HL-60/S4 (cell line): ENCODE data around the gene CERS5.
"Not testable (repeated sequence)": the region's sequence is repeated elsewhere in the genome, so short reads cannot be mapped to it uniquely, and the experiment has no call there.

Source experiments
- in situ Hi-C: fragments of 300-500 bp; cut with MboI; formaldehyde crosslinking; loops from 2 replicates; pipeline ENCODE4 v1.14.3; 2022; ENCODE audit warnings: low sequenced_read_pairs

CERS5 gene

GRCh38 chr12:50187084-50187900 is 20.1 kb upstream of the CERS5 start:
- in situ Hi-C loops: no loop called here

DNA sequence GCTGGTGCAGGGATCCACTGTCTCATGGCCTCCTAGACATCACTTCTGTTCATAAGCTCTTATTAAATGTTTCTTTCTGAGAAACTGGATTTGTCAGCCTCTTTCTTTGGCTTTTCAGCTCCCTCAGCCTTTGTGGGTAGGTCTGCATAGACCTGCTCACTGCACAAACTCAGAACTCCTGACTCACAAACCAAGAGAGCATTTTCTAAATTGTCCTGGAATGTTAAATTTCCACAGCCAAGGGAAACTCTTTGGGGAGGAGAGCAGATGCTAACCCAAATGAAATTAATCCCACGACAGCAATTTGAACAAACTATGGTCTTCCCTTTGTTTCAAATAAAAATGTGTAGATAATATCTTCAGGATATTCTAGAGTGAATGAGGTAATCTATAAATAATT is 19.5 kb upstream of the CERS5 start:
- in situ Hi-C loops: no loop called here

- in situ Hi-C loops: no loop called here
Observed at GRCh38 chr12:50185970-50186663, 18.9 kb upstream of the CERS5 start.

GRCh38 chr12:50185301-50185895 is 18.2 kb upstream of the CERS5 start:
- in situ Hi-C loops: no loop called here

DNA sequence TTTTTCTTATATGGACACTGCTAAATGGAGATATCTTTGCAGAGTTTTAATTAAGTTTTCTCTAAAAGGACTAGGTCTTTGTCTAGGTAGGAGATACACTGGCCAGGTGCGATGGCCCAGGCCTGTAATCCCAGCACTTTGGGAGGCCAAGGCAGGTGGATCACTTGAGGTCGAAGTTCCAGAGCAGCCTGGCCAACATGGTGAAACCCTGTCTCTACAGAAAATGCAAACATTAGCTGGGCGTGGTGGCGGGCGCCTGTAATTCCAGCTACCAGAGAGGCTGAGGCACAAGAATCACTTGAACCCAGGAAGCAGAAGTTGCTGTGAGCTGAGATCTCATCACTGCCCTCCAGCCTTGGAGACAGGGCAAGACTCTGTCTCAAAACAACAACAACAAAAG is 17.1 kb upstream of the CERS5 start:
- in situ Hi-C loops: no loop called here

DNA sequence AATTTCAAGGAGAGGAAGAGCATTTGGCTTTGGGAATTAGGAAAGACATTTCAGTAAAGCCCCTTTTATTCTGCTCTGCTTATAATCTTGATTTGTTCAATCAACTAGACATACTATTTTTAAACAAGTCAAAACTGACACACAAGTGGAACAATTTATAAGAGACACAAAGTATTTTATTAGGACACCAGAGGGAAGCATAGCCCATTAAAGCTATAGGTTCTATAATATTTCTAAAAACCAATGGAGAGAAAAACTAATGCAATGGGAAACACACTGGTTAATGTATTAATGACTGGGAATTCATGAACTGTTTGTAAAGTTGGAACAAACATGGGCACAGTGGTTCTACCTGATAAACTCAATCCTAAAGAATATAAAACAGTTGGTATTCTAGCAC is 15.3 kb upstream of the CERS5 start:
- in situ Hi-C loops: no loop called here

GRCh38 chr12:50181691-50182090 is 14.5 kb upstream of the CERS5 start:
- in situ Hi-C loops: no loop called here

DNA sequence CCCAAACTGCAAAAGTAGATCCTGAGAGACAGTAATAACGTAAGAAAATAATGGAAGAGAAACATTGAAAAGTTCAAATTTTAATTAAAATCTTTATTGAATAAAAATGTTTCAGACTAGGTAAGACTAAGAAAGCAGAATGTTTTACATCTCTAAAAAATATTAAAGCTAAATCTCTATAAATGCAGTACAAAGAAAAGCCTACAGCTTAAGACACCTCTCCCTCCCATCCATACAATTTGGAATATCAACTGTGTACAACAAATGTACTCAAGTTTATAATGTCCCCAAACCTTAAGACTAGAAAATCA is 8.5 kb upstream of the CERS5 start:
- in situ Hi-C loops: loop anchor here (10.0 kb wide), 1 partner anchor 101 kb away; no protein-coding TSS in a partner anchor

DNA sequence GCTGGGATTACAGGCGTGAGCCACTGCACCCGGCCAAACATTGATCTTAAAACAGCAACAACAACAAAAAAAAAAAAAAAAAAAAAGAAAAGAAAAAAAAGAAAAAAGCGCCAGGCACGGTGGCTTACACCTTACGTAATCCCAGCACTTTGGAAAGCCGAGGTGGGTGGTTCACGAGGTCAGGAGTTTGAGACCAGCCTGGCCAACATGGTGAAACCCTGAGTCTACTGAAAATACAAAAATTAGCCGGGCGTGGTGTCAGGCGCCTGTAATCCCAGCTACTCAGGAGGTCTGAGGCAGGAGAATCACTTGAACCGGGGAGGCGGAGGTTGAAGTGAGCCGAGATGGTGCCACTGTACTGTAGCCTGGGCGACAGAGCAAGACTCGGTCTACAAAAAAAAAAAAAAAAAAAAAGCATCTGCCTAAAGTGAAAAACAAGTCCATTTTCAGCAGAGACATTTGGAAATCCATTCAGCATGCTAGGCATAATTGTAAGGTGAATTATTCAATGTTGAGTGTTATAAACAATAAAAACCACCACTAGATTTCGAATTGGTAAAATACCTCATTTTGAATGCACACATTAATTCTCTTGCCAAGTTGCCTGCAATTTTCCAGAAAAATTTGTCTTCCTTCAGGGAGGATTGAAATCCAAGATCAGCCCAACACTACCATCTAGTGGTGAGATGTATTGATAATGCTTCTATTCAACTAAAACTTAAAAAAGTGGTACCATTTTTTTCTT is 8.0 kb upstream of the CERS5 start:
- in situ Hi-C loops: loop anchor here (5.0 to 10.0 kb wide), 2 partner anchors 100 to 208 kb away; no protein-coding TSS in a partner anchor

DNA sequence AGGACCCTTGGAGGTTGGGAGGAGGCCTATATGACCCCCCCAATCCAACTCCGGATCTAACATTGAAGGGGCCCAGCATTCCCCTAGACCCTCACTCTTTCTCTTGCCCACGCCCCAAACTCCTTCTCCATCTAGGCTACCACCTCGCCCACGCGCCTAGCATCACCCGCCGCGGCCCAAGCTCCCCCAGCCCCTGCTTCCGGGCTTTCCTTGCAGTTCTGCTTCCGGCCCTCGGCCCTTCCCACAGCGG is 445 bp downstream of the CERS5 start:
- in situ Hi-C loops: no loop called here

GRCh38 chr12:50164963-50165362 is 2.2 kb downstream of the CERS5 start:
- in situ Hi-C loops: no loop called here

DNA sequence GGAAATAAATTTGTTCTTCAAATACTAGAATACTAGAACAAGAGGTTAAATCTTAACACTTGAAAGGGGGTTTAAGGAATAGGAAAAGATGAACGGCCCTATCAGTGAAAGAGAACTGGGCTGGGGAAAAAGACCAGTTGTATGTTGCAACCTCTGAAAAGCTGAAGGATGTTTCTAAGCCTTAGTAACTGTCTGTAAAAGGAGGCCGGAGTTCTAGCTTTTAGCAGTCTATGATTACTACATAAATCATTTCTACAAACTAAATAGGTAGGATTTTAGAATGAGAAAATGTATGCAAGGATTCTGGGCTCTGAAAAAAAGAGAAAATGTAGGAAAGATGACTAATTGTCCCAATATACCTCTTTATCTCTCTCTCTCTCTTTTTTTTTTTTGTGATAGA is 4.9 kb downstream of the CERS5 start:
- in situ Hi-C loops: no loop called here

GRCh38 chr12:50160643-50161042 is 6.5 kb downstream of the CERS5 start:
- in situ Hi-C loops: no loop called here

DNA sequence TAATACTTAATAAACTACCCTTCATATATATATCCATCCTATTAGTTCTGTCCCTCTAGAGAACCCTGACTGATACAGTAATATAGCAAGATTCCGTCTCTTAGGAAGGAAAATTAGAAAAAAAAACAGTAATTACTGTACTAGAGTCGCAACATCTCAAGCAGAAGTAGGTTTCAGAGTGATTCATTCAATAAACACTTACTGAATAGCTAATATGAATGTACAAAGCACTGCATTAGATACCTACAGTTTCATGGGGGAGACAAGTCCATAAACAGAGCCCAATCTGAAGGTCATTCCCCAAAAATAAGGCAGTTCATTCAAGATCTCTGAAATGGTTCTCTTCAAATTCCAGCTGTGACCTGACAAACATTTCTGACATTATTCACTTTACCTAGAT is 9.9 kb downstream of the CERS5 start:
- in situ Hi-C loops: no loop called here

DNA sequence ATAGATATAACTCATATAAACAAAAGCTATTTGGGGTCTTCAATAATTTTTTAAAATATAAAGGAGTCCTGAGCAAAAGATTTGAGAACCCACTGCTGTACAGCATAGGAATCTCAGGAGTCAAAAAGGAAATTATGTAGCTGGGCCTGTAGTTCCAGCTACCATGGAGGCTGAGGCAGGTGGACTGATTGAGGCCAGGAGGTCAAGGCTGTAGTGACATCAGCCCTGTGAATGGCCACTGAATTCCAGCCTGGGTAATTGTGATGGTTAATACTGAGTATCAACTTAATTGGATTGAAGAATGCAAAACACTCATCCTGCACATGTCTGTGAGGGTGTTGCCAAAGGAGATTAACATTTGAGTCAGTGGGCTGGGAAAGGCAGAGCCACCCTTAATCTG is 10.5 kb downstream of the CERS5 start:
- in situ Hi-C loops: no loop called here

DNA sequence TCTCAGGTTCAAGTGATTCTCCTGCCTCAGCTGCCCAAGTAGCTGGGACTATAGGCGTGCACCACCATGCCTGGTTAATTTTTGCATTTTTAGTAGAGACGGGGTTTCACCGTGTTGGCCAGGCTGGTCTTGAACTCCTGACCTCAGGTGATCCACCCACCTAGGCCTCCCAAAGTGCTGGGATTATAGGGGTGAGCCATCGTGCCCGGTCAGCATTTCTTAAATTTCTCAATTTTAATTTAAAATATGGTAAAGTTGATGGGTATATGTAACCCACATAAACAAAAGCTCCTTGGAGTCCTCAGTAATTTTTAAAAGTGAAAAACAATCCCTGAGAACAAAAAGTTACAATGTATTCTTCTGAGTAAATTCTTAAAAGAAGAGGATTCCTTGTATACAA is 12.2 kb downstream of the CERS5 start:
- in situ Hi-C loops: not testable (repeated sequence)

DNA sequence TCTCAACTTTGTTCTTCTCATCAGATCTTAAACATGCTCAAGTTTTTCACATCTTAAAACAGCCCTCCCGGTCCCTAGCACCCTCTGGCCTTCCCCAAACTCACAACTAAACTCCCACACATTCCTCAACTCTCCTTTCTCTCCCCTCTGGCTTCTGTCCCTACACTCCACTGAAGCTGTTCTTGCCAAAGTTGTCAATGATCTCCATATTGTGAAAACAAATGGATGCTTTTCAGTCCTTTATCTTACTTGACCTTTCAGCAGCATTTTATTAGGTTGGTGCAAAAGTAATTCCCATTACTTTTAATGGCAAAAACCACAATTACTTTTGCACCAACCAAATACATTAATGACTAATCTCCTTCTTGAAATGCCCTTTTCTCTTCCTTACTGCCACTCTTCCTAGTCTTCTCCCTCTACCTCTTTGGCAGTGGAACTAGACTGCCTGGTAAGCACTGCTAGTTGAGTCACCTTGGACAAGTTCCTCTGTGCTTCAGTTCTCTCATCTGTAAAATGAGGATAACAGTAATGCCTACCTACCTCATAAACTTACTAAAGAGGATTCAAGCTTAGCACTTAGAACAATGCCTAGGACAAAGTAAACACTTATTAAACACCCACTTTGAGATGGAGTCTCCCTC is 16.0 kb downstream of the CERS5 start:
- in situ Hi-C loops: no loop called here

- in situ Hi-C loops: no loop called here
Observed at GRCh38 chr12:50149311-50149710, 17.9 kb downstream of the CERS5 start.

- in situ Hi-C loops: not testable (repeated sequence)
Observed at GRCh38 chr12:50148011-50148410, 19.2 kb downstream of the CERS5 start.

DNA sequence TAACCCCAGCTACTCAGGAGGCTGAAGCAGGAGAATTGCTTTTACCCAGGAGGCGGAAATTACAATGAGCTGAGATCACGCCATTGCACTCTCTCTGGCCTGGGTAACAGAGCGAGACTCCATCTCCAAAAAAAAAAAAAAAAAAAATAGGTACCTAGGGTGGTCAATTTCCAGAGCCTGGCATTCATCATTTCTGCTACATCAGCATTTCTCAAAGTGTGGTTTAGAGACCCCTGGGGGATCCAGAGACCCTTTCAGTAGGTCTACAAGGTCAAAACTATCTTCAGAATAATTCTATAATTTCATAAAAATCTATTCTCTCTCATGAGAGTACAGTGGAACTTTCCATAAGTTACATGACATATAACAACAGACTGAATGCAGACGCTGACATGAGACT is 19.9 kb downstream of the CERS5 start:
- in situ Hi-C loops: no loop called here

DNA sequence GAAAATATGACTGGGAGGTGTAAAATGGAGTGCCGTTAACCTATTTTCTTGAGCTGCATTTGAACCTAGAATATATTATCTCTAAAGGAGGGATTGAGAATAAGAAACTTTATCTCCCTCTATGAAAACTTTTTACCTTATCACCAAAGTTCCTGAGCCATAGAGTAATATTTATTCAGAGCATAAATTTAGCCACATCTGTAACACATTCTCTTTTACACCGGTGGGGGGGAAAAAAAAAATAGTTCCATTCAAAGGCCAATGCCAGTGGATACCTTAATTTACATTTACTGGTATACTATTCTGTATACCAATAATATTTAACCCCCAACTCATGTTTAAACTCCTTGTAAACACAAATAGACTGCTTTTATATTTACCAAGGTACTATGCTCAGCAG is 21.7 kb downstream of the CERS5 start:
- in situ Hi-C loops: no loop called here
